Endothelial cell of umbilical vein (primary cell): ENCODE data around the gene TERT. TPM values are rescaled to one million over a fixed set of nuclear protein-coding genes. Genes with fewer than 3 reads are reported as not detected.
"Not testable (repeated sequence)": the region's sequence is repeated elsewhere in the genome, so short reads cannot be mapped to it uniquely, and the experiment has no call there.

Experiments
- BruUV-seq: library from RNA; stranded (reverse); fragments of 400-500 nt; replicated peaks from 2 replicates; lab custom pipeline; 2021; lab: Mats Ljungman, UMichigan
- CTCF ChIA-PET: fragments of 300-600, 350-600 bp; sonication (Branson Sonifier 250); formaldehyde crosslinking; loops from one replicate; lab custom pipeline; 2021; ENCODE audit warnings: antibody characterized with exemption, inconsistent platforms; lab: Charles Lee
- POLR2A ChIA-PET: fragments of 300-600, 350-600 bp; sonication (Branson Sonifier 250); formaldehyde crosslinking; loops from one replicate; lab custom pipeline; 2021; ENCODE audit warnings: antibody characterized with exemption, inconsistent platforms; lab: Charles Lee
- DNase-seq: peaks from one replicate; pipeline ENCODE4 v3.0.0-alpha.2; 2011; ENCODE audit warnings: low read depth, low spot score
- FAIRE-seq: peaks from 2 replicates; lab custom pipeline; 2011; peaks lifted over from hg19 to GRCh38; lab: Jason Lieb, UNC
- H2AFZ ChIP-seq: 2 replicates; pipeline ENCODE4 v1.6.0; 2012; ENCODE audit warnings: low read depth, low read length, control low read depth, inconsistent platforms
- H3K27ac ChIP-seq: 2 replicates; pipeline ENCODE4 v1.5.1; 2011; ENCODE audit warnings: low read depth, mild to moderate bottlenecking, control low read depth, low read length, moderate library complexity; ENCODE audit not compliant: insufficient read depth
- H3K27me3 ChIP-seq, 2 experiments: 2 replicates each; pipeline versions ENCODE4 v1.6.0 to v1.6.1; 2011; ENCODE audit warnings: low read length in 2 of 2, mixed read lengths in 1 of 2; ENCODE audit not compliant: control insufficient read depth in 2 of 2, insufficient read depth in 2 of 2
- H3K36me3 ChIP-seq, 2 experiments: 2 replicates in 1 of 2; 3 replicates in 1 of 2; pipeline ENCODE4 v1.5.1; 2011; ENCODE audit warnings: low read length in 2 of 2, mild to moderate bottlenecking in 1 of 2, moderate library complexity in 1 of 2; ENCODE audit not compliant: control insufficient read depth in 2 of 2, insufficient read depth in 2 of 2; ENCODE audit errors: extremely low read depth in 1 of 2
- H3K4me1 ChIP-seq: 3 replicates; pipeline ENCODE4 v1.5.1; 2011; ENCODE audit warnings: mild to moderate bottlenecking, low read length; ENCODE audit not compliant: control insufficient read depth, insufficient read depth; ENCODE audit errors: extremely low read depth
- H3K4me2 ChIP-seq: 2 replicates; pipeline ENCODE4 v1.6.1; 2011; ENCODE audit warnings: low read length, control low read depth, mixed read lengths; ENCODE audit not compliant: insufficient read depth
- H3K4me3 ChIP-seq, 3 experiments: fragments of 200-600 bp in 1 of 3; sonication (generic), shearing (Covaris generic) in 1 of 3; replicated peaks in 1 of 3; 2 replicates each; pipeline ENCODE4 v1.5.1; 2011 to 2016; ENCODE audit warnings: control low read depth in 3 of 3, low read length in 3 of 3, mild to moderate bottlenecking in 2 of 3, inconsistent platforms in 1 of 3, low read depth in 1 of 3, moderate library complexity in 1 of 3; ENCODE audit not compliant: insufficient read depth in 1 of 3
- H3K79me2 ChIP-seq: 2 replicates; pipeline ENCODE4 v1.6.0; 2012; ENCODE audit warnings: low read length, inconsistent platforms; ENCODE audit not compliant: control insufficient read depth, insufficient read depth
- H3K9ac ChIP-seq: replicated peaks from 2 replicates; pipeline ENCODE3; 2011; ENCODE audit warnings: low read length, control low read depth; ENCODE audit not compliant: insufficient read depth; ENCODE audit errors: extremely low read depth
- H3K9me1 ChIP-seq: replicated peaks from 3 replicates; pipeline ENCODE4 v1.6.0; 2011; ENCODE audit warnings: mild to moderate bottlenecking, low read length; ENCODE audit not compliant: control insufficient read depth, insufficient read depth; ENCODE audit errors: extremely low read depth
- H3K9me3 ChIP-seq: replicated peaks from 2 replicates; pipeline ENCODE4 v1.5.1; 2012; ENCODE audit warnings: low read length, inconsistent platforms; ENCODE audit not compliant: control insufficient read depth, insufficient read depth
- H4K20me1 ChIP-seq: replicated peaks from 2 replicates; pipeline ENCODE3; 2011; ENCODE audit warnings: mild to moderate bottlenecking, low read length; ENCODE audit not compliant: control insufficient read depth, insufficient read depth; ENCODE audit errors: extremely low read depth
- CTCF ChIP-seq, 2 donors: IDR thresholded peaks; 1 replicate in 1 of 2; 2 replicates in 1 of 2; pipeline ENCODE4 v1.5.1; 2011; ENCODE audit warnings: low read length in 2 of 2, mild to moderate bottlenecking in 2 of 2, moderate library complexity in 2 of 2, control low read depth in 1 of 2, inconsistent platforms in 1 of 2, low read depth in 1 of 2; ENCODE audit not compliant: insufficient read depth in 1 of 2; ENCODE audit errors: extremely low read depth in 1 of 2
- EZH2 ChIP-seq: IDR thresholded peaks from 2 replicates; pipeline ENCODE4 v1.6.1; 2012; ENCODE audit warnings: borderline replicate concordance, low read depth, mild to moderate bottlenecking, moderate library complexity, low read length, inconsistent platforms; ENCODE audit not compliant: severe bottlenecking
- FOS ChIP-seq: IDR thresholded peaks from 2 replicates; pipeline ENCODE4 v1.6.1; 2011; ENCODE audit warnings: mild to moderate bottlenecking, low read length, moderate library complexity, borderline replicate concordance; ENCODE audit not compliant: insufficient read depth
- GATA2 ChIP-seq: IDR thresholded peaks from 2 replicates; pipeline ENCODE4 v1.7.0; 2011; ENCODE audit warnings: low read depth, mild to moderate bottlenecking, moderate library complexity, mixed read lengths, low read length; ENCODE audit not compliant: insufficient read length, insufficient read depth
- JUN ChIP-seq: IDR thresholded peaks from 2 replicates; pipeline ENCODE4 v1.6.1; 2011; ENCODE audit warnings: borderline replicate concordance, low read depth; ENCODE audit not compliant: insufficient read length, insufficient read depth
- MAX ChIP-seq: IDR thresholded peaks from 2 replicates; pipeline ENCODE4 v1.6.1; 2011; ENCODE audit not compliant: insufficient read depth, insufficient read length
- MYC ChIP-seq: IDR thresholded peaks from one replicate; pipeline ENCODE4 v1.6.1; 2011; ENCODE audit warnings: mild to moderate bottlenecking, low read depth, low read length
- POLR2A ChIP-seq: IDR thresholded peaks from 2 replicates; pipeline ENCODE4 v1.6.1; 2012; ENCODE audit warnings: low read depth, mild to moderate bottlenecking, control low read depth, low read length
- POLR2AphosphoS5 ChIP-seq: IDR thresholded peaks from 2 replicates; pipeline ENCODE4 v1.6.1; 2012; ENCODE audit warnings: low read depth, mild to moderate bottlenecking, control low read depth, low read length, moderate library complexity; ENCODE audit not compliant: insufficient read depth
- dilution Hi-C: fragments of 300-500 bp; cut with MboI; formaldehyde crosslinking; loops from one replicate; pipeline ENCODE4 v1.15.0; 2019; ENCODE audit warnings: low sequenced_read_pairs; ENCODE audit not compliant: extremely low pct_ligation_motif_present
- intact Hi-C: fragments of 100-400 bp; cut with micrococcal nuclease; formaldehyde crosslinking; loops from one replicate; pipeline ENCODE4 v1.10.0; 2022
- polyA plus RNA-seq, 4 experiments: library from polyadenylated mRNA; depleted of rRNA in 3 of 4; stranded (reverse) in 3 of 4; unstranded in 1 of 4; fragments of >200 nt; gene quantifications; 2 replicates each; pipeline versions ENCODE4 v1.2.1 to v1.2.3, GENCODE V29; 2011 to 2012; ENCODE audit warnings: missing spikeins in 1 of 4
- total RNA-seq: library from RNA; stranded (reverse); gene quantifications from 2 replicates; pipeline ENCODE4 v1.2.3, GENCODE V29; 2021

The TERT gene
- total and polyA plus RNA-seq, 2 donors (not counting 3 experiments of a cell fraction or from before 2014, with no cell fraction given), result 0.04 TPM; not detected in 1

DNA sequence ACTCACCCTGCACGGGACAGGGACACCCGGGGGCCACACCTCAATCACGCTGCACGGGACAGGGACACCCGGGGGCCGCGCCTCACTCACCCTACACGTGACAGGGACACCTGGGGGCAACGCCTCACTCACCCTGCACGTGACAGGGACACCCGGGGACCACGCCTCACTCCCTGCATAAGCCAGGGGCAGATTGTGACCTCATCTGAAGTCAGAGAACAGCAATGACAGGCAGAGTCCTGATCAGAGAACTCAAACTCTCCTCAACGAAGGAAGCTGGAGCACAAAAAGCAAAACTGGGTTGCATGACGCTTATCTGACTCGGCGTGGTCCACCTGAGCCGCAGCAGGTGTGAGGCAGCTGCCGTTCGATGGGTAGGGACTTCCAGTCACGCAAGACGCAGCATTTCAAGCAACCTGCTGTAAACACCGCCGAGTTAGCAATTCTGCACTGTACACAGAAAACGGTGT lies 3.2 kb downstream of the TERT start:
- no peak for DNase-seq
- POLR2A ChIA-PET, result no interaction called here
- CTCF ChIA-PET, result no interaction called here
- Histone ChIP-seq H3K4me3 (no peak overlapping the region), H4K20me1 (no peaks in the 10 kb centered on the region), H2AFZ (no peak overlapping the region), H3K27me3 (peaks cover 0 to 13% of the 10 kb centered on the region in 2 experiments), H3K79me2 (no peaks in the 10 kb centered on the region), H3K9ac (no peak overlapping the region), H3K9me3 (no peaks in the 10 kb centered on the region), H3K4me1 (no peaks in the 10 kb centered on the region), H3K9me1 (no peaks in the 10 kb centered on the region), H3K4me2 (no peak overlapping the region), H3K36me3 (no peaks in the 10 kb centered on the region), H3K27ac (no peak overlapping the region)
- TF ChIP-seq EZH2, result no peak
- no peak for TF ChIP-seq MYC
- TF ChIP-seq FOS, result no peak
- TF ChIP-seq POLR2A, result no peak
- no peak for TF ChIP-seq MAX
- TF ChIP-seq GATA2, result no peak
- TF ChIP-seq CTCF (IDR thresholded peaks at IDR 0.05; ENCODE audit: extremely low read depth in 1 of 2, insufficient read depth in 1 of 2, low read depth in 1 of 2, low read length in 2 of 2), result no peak
- TF ChIP-seq POLR2AphosphoS5, result no peak
- no peak for TF ChIP-seq JUN
- dilution Hi-C loops (no loop called here), intact Hi-C loops (no loop called here)
- no peak for FAIRE-seq
- no TSS peak for BruUV-seq

GRCh38 chr5:1290956-1291355 lies 3.9 kb downstream of the TERT start:
- not testable (repeated sequence) for BruUV-seq

GRCh38 chr5:1289559-1289958 lies 5.3 kb downstream of the TERT start:
- H3K4me3 ChIP-seq, dilution Hi-C loops, H3K27me3 ChIP-seq, H3K36me3 ChIP-seq, intact Hi-C loops, H2AFZ ChIP-seq, H3K9me1 ChIP-seq, H3K9ac ChIP-seq, H3K79me2 ChIP-seq, BruUV-seq, DNase-seq, H3K27ac ChIP-seq, POLR2A ChIA-PET, CTCF ChIA-PET, H3K4me2 ChIP-seq, FAIRE-seq, H3K4me1 ChIP-seq, H3K9me3 ChIP-seq, H4K20me1 ChIP-seq: not testable (repeated sequence)

More at GRCh38 chr5:1290956-1291355, 3.9 kb downstream of the TERT start:
- H3K4me1 ChIP-seq, H4K20me1 ChIP-seq, FAIRE-seq, CTCF ChIA-PET, dilution Hi-C loops, H3K4me3 ChIP-seq, H3K4me2 ChIP-seq, H3K79me2 ChIP-seq, H3K9me1 ChIP-seq, H3K27ac ChIP-seq, H3K9ac ChIP-seq, H3K9me3 ChIP-seq, POLR2A ChIA-PET, H3K27me3 ChIP-seq, H3K36me3 ChIP-seq, intact Hi-C loops, DNase-seq, H2AFZ ChIP-seq: not testable (repeated sequence)
